Ascending aorta (tissue), 2 donors: ENCODE measurements around the gene KCNK1. TPM values are rescaled to one million over a fixed set of nuclear protein-coding genes. Genes with fewer than 3 reads are reported as not detected.

Source experiments
- DNase-seq, 2 donors: peaks; one replicate each; pipeline ENCODE4 v3.0.0-alpha.2; 2019; ENCODE audit warnings: low spot score in 2 of 2
- H3K27ac ChIP-seq, 2 donors: fragments of 200-600 bp; sonication (generic); one replicate each; pipeline ENCODE4 v1.5.1; 2016 to 2017; ENCODE audit warnings: mild to moderate bottlenecking in 1 of 2
- H3K27me3 ChIP-seq: fragments of 200-600 bp; sonication (generic); one replicate; pipeline ENCODE4 v1.5.1; 2017
- H3K36me3 ChIP-seq, 2 donors: fragments of 200-600 bp; sonication (generic); one replicate each; pipeline ENCODE4 v1.5.1; 2016
- H3K4me1 ChIP-seq, 2 donors: fragments of 200-600 bp; sonication (generic); one replicate each; pipeline ENCODE4 v1.5.1; 2016 to 2017; ENCODE audit warnings: mild to moderate bottlenecking in 1 of 2
- H3K4me3 ChIP-seq, 2 donors: fragments of 200-600 bp; sonication (generic); one replicate each; pipeline ENCODE4 v1.5.1; 2016 to 2017; ENCODE audit warnings: mild to moderate bottlenecking in 1 of 2
- H3K9me3 ChIP-seq, 2 donors: fragments of 200-600 bp; sonication (generic); one replicate each; pipeline ENCODE4 v1.5.1; 2016
- intact Hi-C: fragments of 100-400 bp; cut with DNase I; formaldehyde crosslinking; loops from one replicate; pipeline ENCODE4 v1.15.1; 2023
- total RNA-seq: library from RNA; depleted of rRNA; stranded (reverse); fragments of >200 nt; gene quantifications from one replicate; pipeline ENCODE4 v1.1.0, GENCODE V29; 2016
- TF ChIP-seq, protein P1 (sequence below), 3 experiments: fragments of 200-600 bp in 2 of 3; fragments of 450-650 bp in 1 of 3; sonication (generic) in 2 of 3; IDR thresholded peaks; one replicate each; pipeline ENCODE4 v1.5.1; 2016 to 2019; ENCODE audit warnings: antibody characterized with exemption in 3 of 3, mild to moderate bottlenecking in 1 of 3, moderate library complexity in 1 of 3

Gene KCNK1
- total RNA-seq, 1 donor from 2014 or later, result 1.4 TPM

DNA sequence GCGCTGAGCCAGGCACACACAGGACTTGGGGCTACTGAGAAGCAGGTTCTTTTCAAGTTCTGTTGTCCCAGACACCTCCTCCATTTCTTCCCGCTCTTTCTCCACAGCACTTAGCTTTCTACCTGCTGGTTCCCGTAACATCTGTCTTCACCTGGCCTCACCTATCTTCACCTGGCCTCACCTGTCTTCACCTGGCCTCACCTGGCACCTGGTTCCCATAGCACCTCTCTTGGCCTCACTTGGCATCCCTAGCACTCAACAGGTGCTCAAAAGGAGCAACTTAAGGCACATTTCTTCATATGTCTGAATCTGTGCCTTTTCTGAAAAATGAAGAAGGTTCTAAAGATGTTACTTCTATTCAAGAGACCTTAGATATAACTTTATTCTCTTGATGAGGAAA lies 10.4 kb downstream of the KCNK1 start:
- TF ChIP-seq, protein P1, sequence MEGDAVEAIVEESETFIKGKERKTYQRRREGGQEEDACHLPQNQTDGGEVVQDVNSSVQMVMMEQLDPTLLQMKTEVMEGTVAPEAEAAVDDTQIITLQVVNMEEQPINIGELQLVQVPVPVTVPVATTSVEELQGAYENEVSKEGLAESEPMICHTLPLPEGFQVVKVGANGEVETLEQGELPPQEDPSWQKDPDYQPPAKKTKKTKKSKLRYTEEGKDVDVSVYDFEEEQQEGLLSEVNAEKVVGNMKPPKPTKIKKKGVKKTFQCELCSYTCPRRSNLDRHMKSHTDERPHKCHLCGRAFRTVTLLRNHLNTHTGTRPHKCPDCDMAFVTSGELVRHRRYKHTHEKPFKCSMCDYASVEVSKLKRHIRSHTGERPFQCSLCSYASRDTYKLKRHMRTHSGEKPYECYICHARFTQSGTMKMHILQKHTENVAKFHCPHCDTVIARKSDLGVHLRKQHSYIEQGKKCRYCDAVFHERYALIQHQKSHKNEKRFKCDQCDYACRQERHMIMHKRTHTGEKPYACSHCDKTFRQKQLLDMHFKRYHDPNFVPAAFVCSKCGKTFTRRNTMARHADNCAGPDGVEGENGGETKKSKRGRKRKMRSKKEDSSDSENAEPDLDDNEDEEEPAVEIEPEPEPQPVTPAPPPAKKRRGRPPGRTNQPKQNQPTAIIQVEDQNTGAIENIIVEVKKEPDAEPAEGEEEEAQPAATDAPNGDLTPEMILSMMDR (IDR thresholded peaks at IDR 0.05), result no peak
- Histone ChIP-seq H3K9me3 (no peaks in the 10 kb centered on the region), H3K4me1 (no peaks in the 10 kb centered on the region), H3K27ac (no peak overlapping the region), H3K36me3 (no peaks in the 10 kb centered on the region), H3K27me3 (no peaks in the 10 kb centered on the region), H3K4me3 (no peak overlapping the region)
- intact Hi-C loops, result no loop called here
- DNase-seq, result no peak

DNA sequence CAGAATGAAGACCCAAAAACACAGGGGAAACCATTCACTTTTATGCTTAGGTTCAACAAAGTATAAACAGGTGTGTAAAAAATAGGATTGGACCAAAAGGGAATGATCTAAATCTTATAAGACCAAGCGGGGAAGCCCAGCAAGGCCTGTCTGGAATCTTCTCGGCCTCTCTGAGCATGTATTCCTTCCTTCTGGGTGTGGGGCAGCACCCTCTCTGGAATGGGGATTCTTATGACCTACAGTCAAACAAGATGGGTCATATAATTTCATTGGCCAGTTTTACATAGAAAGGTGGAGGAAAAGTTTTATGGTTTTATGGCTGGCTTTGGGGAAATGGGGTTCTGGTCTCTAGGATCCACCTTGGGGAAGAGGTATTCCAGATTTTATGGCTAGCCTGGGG lies 11.2 kb downstream of the KCNK1 start:
- no peaks in the 10 kb centered on the region for H3K9me3 ChIP-seq
- H3K4me3 ChIP-seq, result no peak overlapping the region
- peaks cover 0 to 3% of the 10 kb centered on the region in 2 donors for H3K36me3 ChIP-seq
- no peaks in the 10 kb centered on the region for H3K4me1 ChIP-seq
- no peak for DNase-seq
- no peaks in the 10 kb centered on the region for H3K27me3 ChIP-seq
- TF ChIP-seq, protein P1 (IDR thresholded peaks at IDR 0.05), result no peak
- intact Hi-C loops, result no loop called here
- H3K27ac ChIP-seq, result no peak overlapping the region

DNA sequence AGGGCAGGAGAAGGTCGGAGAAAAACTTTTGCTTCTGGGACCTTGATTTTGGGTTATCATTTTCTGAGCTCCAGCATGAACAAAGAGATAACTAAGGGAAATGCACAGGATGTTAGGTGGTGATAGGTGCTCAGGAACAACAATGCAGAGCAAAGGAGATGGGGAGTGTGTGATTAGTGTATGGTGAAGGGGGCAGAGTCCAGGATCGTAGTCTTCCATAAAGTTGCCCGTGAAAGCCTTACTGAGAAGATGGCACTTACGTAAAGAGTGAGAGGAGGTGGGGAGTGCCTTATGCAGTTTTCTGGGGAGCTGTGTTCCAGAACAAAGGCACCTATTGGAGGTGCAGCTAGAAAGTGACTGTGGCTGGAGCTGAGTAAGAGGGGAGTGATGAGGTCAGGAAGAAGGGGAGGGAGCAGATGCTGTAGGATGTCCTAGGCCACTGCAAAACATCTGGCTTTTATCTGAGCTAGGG lies 11.6 kb downstream of the KCNK1 start:
- intact Hi-C loops, result no loop called here
- Histone ChIP-seq H3K4me3 (no peak overlapping the region), H3K27ac (no peak overlapping the region), H3K9me3 (no peaks in the 10 kb centered on the region), H3K36me3 (peaks cover 0 to 3% of the 10 kb centered on the region in 2 donors), H3K4me1 (no peaks in the 10 kb centered on the region), H3K27me3 (no peaks in the 10 kb centered on the region)
- TF ChIP-seq, protein P1 (IDR thresholded peaks at IDR 0.05), result no peak
- no peak for DNase-seq

DNA sequence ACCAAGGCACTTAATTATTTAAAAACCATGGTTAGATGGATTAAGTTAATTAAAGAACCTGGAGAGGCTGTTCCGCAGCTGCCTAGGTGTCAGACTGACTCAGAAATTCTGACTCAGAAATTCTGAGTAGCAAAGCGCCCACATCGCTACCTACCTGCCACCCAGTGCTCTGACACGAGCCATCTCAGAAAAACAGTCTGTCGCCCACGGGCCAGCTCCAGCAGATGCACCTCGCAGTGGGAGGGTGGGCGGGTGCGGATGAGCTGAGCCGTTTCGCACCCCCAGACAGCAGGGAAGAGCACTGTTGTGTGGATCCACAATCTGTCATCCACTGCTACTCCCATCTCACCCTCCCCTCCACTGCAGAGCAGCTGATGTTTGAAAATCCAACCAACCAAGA lies 13.5 kb downstream of the KCNK1 start:
- DNase-seq, result no peak
- intact Hi-C loops, result no loop called here
- H3K9me3 ChIP-seq, result no peaks in the 10 kb centered on the region
- H3K27ac ChIP-seq, result no peak overlapping the region
- TF ChIP-seq, protein P1 (IDR thresholded peaks at IDR 0.05), result no peak
- no peaks in the 10 kb centered on the region for H3K27me3 ChIP-seq
- no peak overlapping the region for H3K4me3 ChIP-seq
- no peaks in the 10 kb centered on the region for H3K4me1 ChIP-seq
- peaks cover 0 to 3% of the 10 kb centered on the region in 2 donors for H3K36me3 ChIP-seq

DNA sequence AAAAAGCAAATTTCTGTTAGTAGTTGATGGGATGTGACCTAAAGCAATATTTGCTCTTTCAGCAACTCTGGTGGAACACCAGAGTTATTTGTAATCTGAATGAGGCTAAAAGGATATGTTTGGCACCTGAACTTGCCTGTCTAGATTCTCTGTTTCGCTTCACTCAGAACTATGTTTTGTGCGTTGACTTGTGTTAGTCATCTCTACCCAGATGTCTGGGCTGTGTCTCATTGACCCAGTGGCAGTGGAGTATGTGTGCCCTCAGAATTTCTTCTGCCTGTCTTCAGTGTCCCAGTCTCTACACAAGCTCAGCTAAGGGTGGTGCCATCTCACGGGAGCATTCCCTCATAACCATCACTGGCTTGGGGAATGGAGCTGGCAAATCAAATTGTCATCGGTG lies 13.9 kb downstream of the KCNK1 start:
- Histone ChIP-seq H3K27me3 (no peaks in the 10 kb centered on the region), H3K9me3 (no peaks in the 10 kb centered on the region), H3K27ac (no peak overlapping the region), H3K4me1 (no peaks in the 10 kb centered on the region), H3K4me3 (no peak overlapping the region), H3K36me3 (peaks cover 0 to 3% of the 10 kb centered on the region in 2 donors)
- intact Hi-C loops, result no loop called here
- TF ChIP-seq, protein P1 (IDR thresholded peaks at IDR 0.05), result no peak
- no peak for DNase-seq
